ENCODE data around the gene B3GLCT.

GRCh38 chr13:31214435-31214834 lies 14.7 kb downstream of the B3GLCT start:
- TF ChIP-seq POLR2AphosphoS5 (IDR thresholded peaks at IDR 0.05) (no peak), POLR2A (IDR thresholded peaks at IDR 0.05) (no peak)
